ENCODE measurements around the gene CEP131.

Gene CEP131

GRCh38 chr17:81184555-81184954, 38.2 kb downstream of the CEP131 start:
- no peak overlapping the region for H3K27ac ChIP-seq (ENCODE audit: extremely low read depth, low read depth, low read length)
- H3K9me3 ChIP-seq (ENCODE audit: control insufficient read depth, insufficient read depth, low read depth, low read length) = no peaks in the 10 kb centered on the region
- TF ChIP-seq REST (tag by site-specific recombination; IDR thresholded peaks at IDR 0.05) = no peak
- TF ChIP-seq ZNF202 (tag by site-specific recombination; IDR thresholded peaks at IDR 0.05; ENCODE audit: borderline replicate concordance) = no peak
- TF ChIP-seq REPIN1 (tag by site-specific recombination; IDR thresholded peaks at IDR 0.05; ENCODE audit: low read depth) = no peak
- no peak for TF ChIP-seq GLIS2 (tag by site-specific recombination; IDR thresholded peaks at IDR 0.05)
- no peak for TF ChIP-seq KLF1 (tag by site-specific recombination; IDR thresholded peaks at IDR 0.05)
- no peak for TF ChIP-seq ZNF133 (tag by site-specific recombination; IDR thresholded peaks at IDR 0.05)
- TF ChIP-seq ZNF510 (tag by site-specific recombination; IDR thresholded peaks at IDR 0.05; ENCODE audit: insufficient replicate concordance) = no peak
- TF ChIP-seq KLF10 (tag by site-specific recombination; IDR thresholded peaks at IDR 0.05) = no peak
- TF ChIP-seq GLI4 (tag by site-specific recombination; IDR thresholded peaks at IDR 0.05) = no peak
- no peak for TF ChIP-seq ZEB2 (tag by site-specific recombination; IDR thresholded peaks at IDR 0.05)
- no peak for TF ChIP-seq ZNF837 (tag by site-specific recombination; IDR thresholded peaks at IDR 0.05)
- CTCF ChIA-PET = interaction anchor here (1.2 kb wide), 1 partner anchor 16 kb away, joined by 3 read pairs; no protein-coding TSS in a partner anchor
- POLR2A ChIA-PET = interaction anchor here (0.8 kb wide), 1 partner anchor 42 kb away, joined by 3 read pairs; no protein-coding TSS in a partner anchor
- H3K4me1 ChIP-seq (ENCODE audit: control insufficient read depth, insufficient read depth, low read length) = no peaks in the 10 kb centered on the region
- H3K36me3 ChIP-seq (ENCODE audit: control insufficient read depth in 2 of 2, insufficient read depth in 1 of 2, low read length in 2 of 2) = peaks cover 0 to 13% of the 10 kb centered on the region in 2 experiments; a peak in 1 of 3 replicates
- H3K4me3 ChIP-seq (ENCODE audit: low read depth, low read length) = no peak overlapping the region

- H3K4me1 ChIP-seq (ENCODE audit: control insufficient read depth, insufficient read depth, low read length) = no peaks in the 10 kb centered on the region
- TF ChIP-seq ZNF2 (tag by site-specific recombination; IDR thresholded peaks at IDR 0.05) = no peak
- no peaks in the 10 kb centered on the region for H3K9me3 ChIP-seq (ENCODE audit: control insufficient read depth, insufficient read depth, low read depth, low read length)
- peaks cover 0 to 6% of the 10 kb centered on the region in 2 experiments; a peak in 1 of 3 replicates for H3K36me3 ChIP-seq (ENCODE audit: control insufficient read depth in 2 of 2, insufficient read depth in 1 of 2, low read length in 2 of 2)
- CTCF ChIA-PET = no interaction called here
- H3K4me3 ChIP-seq (ENCODE audit: low read depth, low read length) = no peak overlapping the region
- H3K27ac ChIP-seq (ENCODE audit: extremely low read depth, low read depth, low read length) = no peak overlapping the region
- POLR2A ChIA-PET = no interaction called here
These were observed 39.0 kb downstream of the CEP131 start for GRCh38 chr17:81183807-81184206.

- H3K9me3 ChIP-seq (ENCODE audit: control insufficient read depth, insufficient read depth, low read depth, low read length) = no peaks in the 10 kb centered on the region
- ChIA-PET CTCF (no interaction called here), POLR2A (no interaction called here)
- H3K27ac ChIP-seq (ENCODE audit: extremely low read depth, low read depth, low read length) = no peak overlapping the region
- no peaks in the 10 kb centered on the region for H3K4me1 ChIP-seq (ENCODE audit: control insufficient read depth, insufficient read depth, low read length)
- peaks cover 0 to under 1% of the 10 kb centered on the region in 2 experiments; a peak in 1 of 3 replicates for H3K36me3 ChIP-seq (ENCODE audit: control insufficient read depth in 2 of 2, insufficient read depth in 1 of 2, low read length in 2 of 2)
- TF ChIP-seq ZBTB44 (tag by site-specific recombination; IDR thresholded peaks at IDR 0.05) (no peak), ZNF701 (tag by site-specific recombination; IDR thresholded peaks at IDR 0.05) (no peak), ZNF274 (IDR thresholded peaks at IDR 0.05; ENCODE audit: low read length) (no peak), ZNF274 (tag by site-specific recombination; IDR thresholded peaks at IDR 0.05; ENCODE audit: borderline replicate concordance) (no peak), ZNF211 (tag by site-specific recombination; IDR thresholded peaks at IDR 0.05; ENCODE audit: low read depth) (no peak)
- H3K4me3 ChIP-seq (ENCODE audit: low read depth, low read length) = no peak overlapping the region
These were observed 39.4 kb downstream of the CEP131 start for GRCh38 chr17:81183316-81183715.
